Uterus (tissue), 4 donors: ENCODE data around the gene ACVR1. TPM values are rescaled to one million over a fixed set of nuclear protein-coding genes. Genes with fewer than 3 reads are reported as not detected.
A peak's percentile ranks its signal among the peaks of the same experiment; 100 is the strongest.
"Not testable (repeated sequence)": the region's sequence is repeated elsewhere in the genome, so short reads cannot be mapped to it uniquely, and the experiment has no call there.

Source experiments
- DNase-seq, 2 donors: peaks; one replicate each; pipeline ENCODE4 v3.0.0-alpha.2; 2019 to 2020
- H3K27ac ChIP-seq, 2 donors: fragments of 200-600 bp; sonication (generic); 1 replicate in 1 of 2; 2 replicates in 1 of 2; pipeline ENCODE4 v1.5.1; 2016 to 2018
- H3K27me3 ChIP-seq, 2 donors: fragments of 200-600 bp; sonication (generic); one replicate each; pipeline ENCODE4 v1.5.1; 2018 to 2019; ENCODE audit warnings: control low read depth in 1 of 2
- H3K36me3 ChIP-seq, 2 donors: fragments of 200-600 bp; sonication (generic); one replicate each; pipeline ENCODE4 v1.5.1; 2019; ENCODE audit warnings: control low read depth in 1 of 2
- H3K4me1 ChIP-seq, 2 donors: fragments of 200-600 bp; sonication (generic); one replicate each; pipeline ENCODE4 v1.5.1; 2018 to 2019; ENCODE audit warnings: control low read depth in 1 of 2
- H3K4me3 ChIP-seq, 2 donors: fragments of 200-600 bp; sonication (generic); 1 replicate in 1 of 2; 2 replicates in 1 of 2; pipeline ENCODE4 v1.5.1; 2018 to 2019; ENCODE audit warnings: mild to moderate bottlenecking in 1 of 2
- H3K9me3 ChIP-seq, 2 donors: fragments of 200-600 bp; sonication (generic); one replicate each; pipeline ENCODE4 v1.5.1; 2019; ENCODE audit warnings: control low read depth in 1 of 2
- CTCF ChIP-seq, 4 experiments: fragments of 200-600 bp in 2 of 4; fragments of 450-650 bp in 2 of 4; sonication (generic) in 2 of 4; IDR thresholded peaks; one replicate each; pipeline ENCODE4 v1.5.1; 2016 to 2019; ENCODE audit warnings: antibody characterized with exemption in 4 of 4, mild to moderate bottlenecking in 2 of 4, moderate library complexity in 1 of 4
- POLR2A ChIP-seq, 2 donors: fragments of 450-650 bp; IDR thresholded peaks; one replicate each; pipeline ENCODE4 v1.6.1; 2016; ENCODE audit warnings: antibody characterized with exemption in 2 of 2, mild to moderate bottlenecking in 1 of 2, moderate library complexity in 1 of 2
- intact Hi-C: fragments of 100-400 bp; cut with DNase I; formaldehyde crosslinking; loops from one replicate; pipeline ENCODE4 v1.15.1; 2023; ENCODE audit warnings: low total_unique reads
- total RNA-seq, 4 donors: library from RNA; depleted of rRNA in 3 of 4; stranded (reverse); fragments of >200 nt in 3 of 4; gene quantifications; one replicate each; pipeline versions ENCODE4 v1.1.0 to v1.2.4, GENCODE V29; 2014 to 2023
- donor health status: DM: yes; HTN: yes; CAD: no.

ACVR1 gene
- total RNA-seq, 4 donors from 2014 or later, result 30.3 to 398 (median 46.7) TPM

GRCh38 chr2:157894694-157895435 lies 18.7 kb upstream of the ACVR1 start:
- Histone ChIP-seq H3K4me1 (peaks cover 0 to 7% of the 10 kb centered on the region in 2 donors), H3K4me3 (peak overlapping the region in 1 of 2 donors; percentile 2), H3K9me3 (no peaks in the 10 kb centered on the region), H3K36me3 (no peaks in the 10 kb centered on the region), H3K27me3 (no peaks in the 10 kb centered on the region), H3K27ac (peak overlapping the region; percentile 38 to 71)
- TF ChIP-seq CTCF (IDR thresholded peaks at IDR 0.05), result no peak
- TF ChIP-seq POLR2A (IDR thresholded peaks at IDR 0.05), result no peak
- intact Hi-C loops, result no loop called here
- peak in 1 of 2 donors; percentile 30 for DNase-seq

GRCh38 chr2:157893611-157894010 lies 17.5 kb upstream of the ACVR1 start:
- Histone ChIP-seq H3K4me1 (peaks cover 0 to 7% of the 10 kb centered on the region in 2 donors), H3K9me3 (no peaks in the 10 kb centered on the region), H3K4me3 (no peak overlapping the region), H3K36me3 (no peaks in the 10 kb centered on the region), H3K27ac (no peak overlapping the region), H3K27me3 (no peaks in the 10 kb centered on the region)
- intact Hi-C loops, result no loop called here
- TF ChIP-seq POLR2A (IDR thresholded peaks at IDR 0.05) (no peak), CTCF (IDR thresholded peaks at IDR 0.05) (no peak)
- DNase-seq, result no peak

- no peak for TF ChIP-seq CTCF (IDR thresholded peaks at IDR 0.05)
- TF ChIP-seq POLR2A (IDR thresholded peaks at IDR 0.05), result no peak
- Histone ChIP-seq H3K4me3 (no peak overlapping the region), H3K4me1 (peaks cover 0 to 7% of the 10 kb centered on the region in 2 donors), H3K27ac (no peak overlapping the region), H3K9me3 (no peaks in the 10 kb centered on the region), H3K27me3 (no peaks in the 10 kb centered on the region), H3K36me3 (no peaks in the 10 kb centered on the region)
- intact Hi-C loops, result no loop called here
- DNase-seq, result no peak
Measured at GRCh38 chr2:157891643-157892041, 15.5 kb upstream of the ACVR1 start.

GRCh38 chr2:157890969-157891642 lies 15.0 kb upstream of the ACVR1 start:
- H3K27ac ChIP-seq, result no peak overlapping the region
- H3K9me3 ChIP-seq, result no peaks in the 10 kb centered on the region
- no peak for TF ChIP-seq CTCF (IDR thresholded peaks at IDR 0.05)
- intact Hi-C loops, result no loop called here
- peaks cover 0 to 7% of the 10 kb centered on the region in 2 donors for H3K4me1 ChIP-seq
- H3K27me3 ChIP-seq, result no peaks in the 10 kb centered on the region
- no peaks in the 10 kb centered on the region for H3K36me3 ChIP-seq
- no peak for DNase-seq
- H3K4me3 ChIP-seq, result no peak overlapping the region

- no peak for DNase-seq
- H3K9me3 ChIP-seq, result no peaks in the 10 kb centered on the region
- no peaks in the 10 kb centered on the region for H3K4me1 ChIP-seq
- no peak overlapping the region for H3K27ac ChIP-seq
- no peaks in the 10 kb centered on the region for H3K36me3 ChIP-seq
- no peaks in the 10 kb centered on the region for H3K27me3 ChIP-seq
- no peak for TF ChIP-seq CTCF (IDR thresholded peaks at IDR 0.05)
- TF ChIP-seq POLR2A (IDR thresholded peaks at IDR 0.05), result no peak
- H3K4me3 ChIP-seq, result no peak overlapping the region
- intact Hi-C loops, result no loop called here
Measured at GRCh38 chr2:157887946-157888345, 11.8 kb upstream of the ACVR1 start.

GRCh38 chr2:157884533-157884932 lies 8.4 kb upstream of the ACVR1 start:
- H3K9me3 ChIP-seq, H3K27ac ChIP-seq, H3K4me1 ChIP-seq, H3K27me3 ChIP-seq, H3K4me3 ChIP-seq, H3K36me3 ChIP-seq, intact Hi-C loops, DNase-seq: not testable (repeated sequence)
